SU-DHL-6 (cell line): ENCODE measurements around the gene PLPP3.

ENCODE experiments used
- EZH2phosphoT487 ChIP-seq: fragments of 200-600 bp; sonication (generic), shearing (Covaris generic); conservative IDR thresholded peaks from 2 replicates; pipeline ENCODE4 v1.6.1; 2018; ENCODE audit warnings: mild to moderate bottlenecking, antibody characterized with exemption, low read length, moderate library complexity, mixed read lengths
- TF ChIP-seq, protein P1 (sequence below): fragments of 200-600 bp; sonication (generic); IDR thresholded peaks from one replicate; pipeline ENCODE4 v1.5.1; 2017; ENCODE audit warnings: antibody characterized with exemption, mild to moderate bottlenecking, low read length, moderate library complexity; ENCODE audit not compliant: insufficient read depth, poor library complexity, severe bottlenecking

DNA sequence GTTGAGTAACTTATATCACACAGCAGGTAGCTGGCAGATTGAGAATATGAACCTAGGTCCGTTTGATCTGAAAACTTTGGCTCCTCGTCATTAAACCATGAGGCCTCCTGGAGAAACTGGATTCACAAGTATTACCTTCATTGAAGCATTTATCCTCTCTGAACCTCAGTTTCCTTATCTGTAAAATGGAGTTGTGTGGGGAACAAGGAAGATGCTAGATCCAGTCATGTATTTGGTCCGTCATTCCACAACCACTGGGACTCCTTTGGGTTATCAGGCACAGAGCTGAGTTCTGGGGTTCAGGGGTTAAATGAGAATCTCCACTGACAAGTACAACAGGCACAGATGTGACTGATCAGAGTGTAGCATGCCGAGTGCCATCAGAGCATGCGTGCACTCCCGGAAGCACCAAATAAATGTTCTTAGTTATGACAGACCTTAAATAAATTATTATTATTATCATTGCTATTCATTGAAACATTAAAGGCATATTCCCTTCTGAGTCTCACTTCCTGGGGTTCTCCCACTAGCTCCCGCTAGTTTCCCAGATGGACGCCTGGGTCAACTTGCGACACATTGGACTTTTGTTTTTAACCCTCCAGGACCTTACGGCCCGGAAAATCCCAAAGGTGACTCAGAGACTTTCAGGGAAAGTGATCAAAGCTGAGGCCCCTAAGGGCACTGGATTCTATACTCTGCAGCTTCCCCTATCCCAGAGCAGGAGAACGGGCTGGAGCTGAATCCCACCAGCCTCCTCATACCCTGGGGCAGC lies 130.6 kb downstream of the PLPP3 start:
- TF ChIP-seq, protein P1, sequence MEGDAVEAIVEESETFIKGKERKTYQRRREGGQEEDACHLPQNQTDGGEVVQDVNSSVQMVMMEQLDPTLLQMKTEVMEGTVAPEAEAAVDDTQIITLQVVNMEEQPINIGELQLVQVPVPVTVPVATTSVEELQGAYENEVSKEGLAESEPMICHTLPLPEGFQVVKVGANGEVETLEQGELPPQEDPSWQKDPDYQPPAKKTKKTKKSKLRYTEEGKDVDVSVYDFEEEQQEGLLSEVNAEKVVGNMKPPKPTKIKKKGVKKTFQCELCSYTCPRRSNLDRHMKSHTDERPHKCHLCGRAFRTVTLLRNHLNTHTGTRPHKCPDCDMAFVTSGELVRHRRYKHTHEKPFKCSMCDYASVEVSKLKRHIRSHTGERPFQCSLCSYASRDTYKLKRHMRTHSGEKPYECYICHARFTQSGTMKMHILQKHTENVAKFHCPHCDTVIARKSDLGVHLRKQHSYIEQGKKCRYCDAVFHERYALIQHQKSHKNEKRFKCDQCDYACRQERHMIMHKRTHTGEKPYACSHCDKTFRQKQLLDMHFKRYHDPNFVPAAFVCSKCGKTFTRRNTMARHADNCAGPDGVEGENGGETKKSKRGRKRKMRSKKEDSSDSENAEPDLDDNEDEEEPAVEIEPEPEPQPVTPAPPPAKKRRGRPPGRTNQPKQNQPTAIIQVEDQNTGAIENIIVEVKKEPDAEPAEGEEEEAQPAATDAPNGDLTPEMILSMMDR: no peak
- no peak for TF ChIP-seq EZH2phosphoT487
